Adrenal gland (tissue), 5 donors: Measurements from ENCODE around the gene EPHA10.

Experiments
- CTCF ChIP-seq, 6 experiments: fragments of 450-650 bp in 4 of 6; fragments of 200-600 bp in 2 of 6; sonication (generic) in 1 of 6; IDR thresholded peaks; 1 replicate in 5 of 6; 2 replicates in 1 of 6; pipeline versions ENCODE4 v1.5.1 to v1.8.0; 2016 to 2021; ENCODE audit warnings: antibody characterized with exemption in 6 of 6, mild to moderate bottlenecking in 2 of 6, moderate library complexity in 1 of 6
- POLR2A ChIP-seq, 2 donors: fragments of 450-650 bp; IDR thresholded peaks; one replicate each; pipeline ENCODE4 v1.6.1; 2017; ENCODE audit warnings: antibody characterized with exemption in 2 of 2, mild to moderate bottlenecking in 2 of 2, moderate library complexity in 1 of 2
- donor health status: DM: no; HTN: no; CAD: no.

- TF ChIP-seq CTCF (IDR thresholded peaks at IDR 0.05): no peak
- TF ChIP-seq POLR2A (IDR thresholded peaks at IDR 0.05): no peak
Measured at GRCh38 chr1:37764414-37764825, 500 bp downstream of the EPHA10 start.
